Heart left ventricle (tissue), 16 donors: Measurements from ENCODE around the gene FNDC7. TPM values are rescaled to one million over a fixed set of nuclear protein-coding genes. Genes with fewer than 3 reads are reported as not detected.

Experiments used
- ATAC-seq, 4 donors: fragments of 200-7000 bp; cut with Tn5 transposase; one replicate each; pipeline ENCODE4 v1.9.1; 2020 to 2022; ENCODE audit warnings: moderate library complexity in 4 of 4, mild to moderate bottlenecking in 3 of 4, moderate number of reproducible peaks in 1 of 4
- DNase-seq, 5 donors: peaks; one replicate each; pipeline ENCODE4 v3.0.0-alpha.2; 2020
- H3K27ac ChIP-seq, 12 donors: fragments of 200-600 bp; sonication (generic) in 4 of 12; one replicate each; pipeline versions ENCODE4 v1.5.0 to v1.8.0; 2016 to 2022; ENCODE audit warnings: mild to moderate bottlenecking in 2 of 12
- H3K27me3 ChIP-seq, 9 donors: fragments of 200-600 bp; sonication (generic) in 2 of 9; one replicate each; pipeline versions ENCODE4 v1.5.1 to v1.8.0; 2016 to 2022; ENCODE audit warnings: mild to moderate bottlenecking in 3 of 9
- H3K36me3 ChIP-seq, 9 donors: fragments of 200-600 bp; sonication (generic) in 2 of 9; one replicate each; pipeline versions ENCODE4 v1.5.0 to v1.8.0; 2018 to 2022; ENCODE audit warnings: mild to moderate bottlenecking in 2 of 9
- H3K4me1 ChIP-seq, 12 donors: fragments of 200-600 bp; sonication (generic) in 4 of 12; one replicate each; pipeline versions ENCODE4 v1.5.0 to v1.8.0; 2016 to 2022; ENCODE audit warnings: mild to moderate bottlenecking in 3 of 12
- H3K4me3 ChIP-seq, 12 donors: fragments of 200-600 bp; sonication (generic) in 4 of 12; one replicate each; pipeline versions ENCODE4 v1.5.0 to v1.8.0; 2017 to 2022; ENCODE audit warnings: mild to moderate bottlenecking in 9 of 12, moderate library complexity in 4 of 12
- H3K9me3 ChIP-seq, 12 donors: fragments of 200-600 bp; sonication (generic) in 4 of 12; one replicate each; pipeline versions ENCODE4 v1.5.0 to v1.8.0; 2016 to 2022; ENCODE audit warnings: mild to moderate bottlenecking in 1 of 12
- POLR2A ChIP-seq, 2 donors: fragments of 450-650 bp; IDR thresholded peaks; one replicate each; pipeline ENCODE4 v1.6.1; 2017; ENCODE audit warnings: antibody characterized with exemption in 2 of 2, mild to moderate bottlenecking in 2 of 2, moderate library complexity in 2 of 2
- WGBS, 4 donors: extraction: QIAGEN DNeasy Blood & Tissue Kit in 2 of 4; methylation state at CpG; one replicate each; pipeline versions ENCODE4 v1.1.5 to v1.1.7; 2013 to 2018; 5-methylcytosine and 5-hydroxymethylcytosine counted together
- intact Hi-C, 10 donors: fragments of 100-400 bp; cut with DNase I; formaldehyde crosslinking; loops; one replicate each; pipeline versions ENCODE4 v1.11.1 to v1.14.2; 2022
- polyA plus RNA-seq, 2 donors: library from polyadenylated mRNA; stranded (reverse); fragments of 200-250 nt; gene quantifications; one replicate each; pipeline ENCODE4 v1.2.3, GENCODE V29; 2013
- total RNA-seq, 9 donors: library from RNA; depleted of rRNA in 2 of 9; stranded (reverse); fragments of >200 nt in 2 of 9; fragmentation: NEBNext Ultra II Directional in 3 of 9; extraction: Animal tissue kit (Norgen Biotek cat#: 25700) in 3 of 9; gene quantifications; one replicate each; pipeline versions ENCODE4 v1.1.0 to v1.2.4, GENCODE V29; 2016 to 2023
- TF ChIP-seq, protein P1 (sequence below), 12 donors: fragments of 200-600 bp; sonication (generic) in 4 of 12; IDR thresholded peaks; one replicate each; pipeline versions ENCODE4 v1.5.0 to v1.8.0; 2018 to 2022; ENCODE audit warnings: antibody characterized with exemption in 12 of 12, mild to moderate bottlenecking in 5 of 12
- donor health status: ischemic (EF 13 %, LVEDD 7.1; RV severe dilation, severe dysfunction).
- donor health status: healthy with polysubstance abuse.
- donor health status: DM: no; HTN: yes; CAD: no.
- donor health status: DM: no; HTN: no; CAD: no.
- donor health status: ischemic (EF 25% LVEDD 6.9; RV normal size, moderate dysfunction).
- donor health status: ischemic (EF 25% LVEDD 5.7; RV mildly dilated, moderate dysfunction).
- donor health status: healthy.
- donor health status: DM: yes; HTN: yes; CAD: no.
- donor health status: ischemic (EF 35%, LVEDD 5.7; RV mildly dilated, moderate dysfunction).
- donor health status: nonischemic (EF 11% LVEDD 7.7; RV severe dilation, severe dysfunction).
- donor health status: DM: yes; HTN: yes; CAD: no.
- donor health status: PGD.
- donor health status: ischemic (EF 29% LVEDD 5.4; RV normal size, mild dysfunction).
- donor health status: nonischemic (EF 23%, LVEDD 6.1; RV moderate dilation, normal function).

FNDC7 gene
- total and polyA plus RNA-seq, 11 donors, result 0.08 TPM; not detected in 10

DNA sequence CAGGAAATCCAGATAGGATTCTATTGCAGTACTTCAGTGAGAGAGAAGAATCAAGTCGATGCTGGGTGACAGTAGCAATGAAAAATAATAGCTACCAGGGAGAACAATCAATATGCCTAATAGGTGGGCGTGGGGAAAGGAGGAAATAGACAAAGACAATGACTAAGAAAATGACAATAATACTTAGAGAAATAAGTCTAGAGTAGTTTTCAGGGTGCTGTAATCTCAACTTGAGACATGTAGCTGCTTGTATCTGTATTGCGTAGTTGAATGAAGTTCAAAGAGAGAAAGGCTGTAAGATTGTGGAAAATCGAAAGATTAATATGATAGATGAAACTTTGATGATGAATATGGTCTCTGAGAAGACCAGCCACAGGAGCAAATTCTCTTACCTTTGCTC is 36.4 kb downstream of the FNDC7 start:
- H3K9me3 ChIP-seq, result no peaks in the 10 kb centered on the region
- H3K27ac ChIP-seq, result no peak overlapping the region
- peaks cover 0 to 27% (median 13%) of the 10 kb centered on the region in 12 donors for H3K4me1 ChIP-seq
- ATAC-seq (no peak), DNase-seq (no peak)
- H3K4me3 ChIP-seq, result no peak overlapping the region
- H3K36me3 ChIP-seq, result peaks cover 0 to 30% (median 20%) of the 10 kb centered on the region in 9 donors
- WGBS, 4 donors, result 88 to 93% (median 92%) methylated on average over 4 of the region's 4 CpGs
- no peaks in the 10 kb centered on the region for H3K27me3 ChIP-seq
- intact Hi-C loops, result loop anchor here in 2 of 10 donors (5.0 to 10.0 kb wide), 2 partner anchors 54 to 128 kb away; partner anchors contain the start of genes GPSM2 (in 1 of the 2) and PRPF38B (in 1 of the 2)
- TF ChIP-seq POLR2A (IDR thresholded peaks at IDR 0.05), result no peak
- TF ChIP-seq, protein P1, sequence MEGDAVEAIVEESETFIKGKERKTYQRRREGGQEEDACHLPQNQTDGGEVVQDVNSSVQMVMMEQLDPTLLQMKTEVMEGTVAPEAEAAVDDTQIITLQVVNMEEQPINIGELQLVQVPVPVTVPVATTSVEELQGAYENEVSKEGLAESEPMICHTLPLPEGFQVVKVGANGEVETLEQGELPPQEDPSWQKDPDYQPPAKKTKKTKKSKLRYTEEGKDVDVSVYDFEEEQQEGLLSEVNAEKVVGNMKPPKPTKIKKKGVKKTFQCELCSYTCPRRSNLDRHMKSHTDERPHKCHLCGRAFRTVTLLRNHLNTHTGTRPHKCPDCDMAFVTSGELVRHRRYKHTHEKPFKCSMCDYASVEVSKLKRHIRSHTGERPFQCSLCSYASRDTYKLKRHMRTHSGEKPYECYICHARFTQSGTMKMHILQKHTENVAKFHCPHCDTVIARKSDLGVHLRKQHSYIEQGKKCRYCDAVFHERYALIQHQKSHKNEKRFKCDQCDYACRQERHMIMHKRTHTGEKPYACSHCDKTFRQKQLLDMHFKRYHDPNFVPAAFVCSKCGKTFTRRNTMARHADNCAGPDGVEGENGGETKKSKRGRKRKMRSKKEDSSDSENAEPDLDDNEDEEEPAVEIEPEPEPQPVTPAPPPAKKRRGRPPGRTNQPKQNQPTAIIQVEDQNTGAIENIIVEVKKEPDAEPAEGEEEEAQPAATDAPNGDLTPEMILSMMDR (IDR thresholded peaks at IDR 0.05), result no peak

DNA sequence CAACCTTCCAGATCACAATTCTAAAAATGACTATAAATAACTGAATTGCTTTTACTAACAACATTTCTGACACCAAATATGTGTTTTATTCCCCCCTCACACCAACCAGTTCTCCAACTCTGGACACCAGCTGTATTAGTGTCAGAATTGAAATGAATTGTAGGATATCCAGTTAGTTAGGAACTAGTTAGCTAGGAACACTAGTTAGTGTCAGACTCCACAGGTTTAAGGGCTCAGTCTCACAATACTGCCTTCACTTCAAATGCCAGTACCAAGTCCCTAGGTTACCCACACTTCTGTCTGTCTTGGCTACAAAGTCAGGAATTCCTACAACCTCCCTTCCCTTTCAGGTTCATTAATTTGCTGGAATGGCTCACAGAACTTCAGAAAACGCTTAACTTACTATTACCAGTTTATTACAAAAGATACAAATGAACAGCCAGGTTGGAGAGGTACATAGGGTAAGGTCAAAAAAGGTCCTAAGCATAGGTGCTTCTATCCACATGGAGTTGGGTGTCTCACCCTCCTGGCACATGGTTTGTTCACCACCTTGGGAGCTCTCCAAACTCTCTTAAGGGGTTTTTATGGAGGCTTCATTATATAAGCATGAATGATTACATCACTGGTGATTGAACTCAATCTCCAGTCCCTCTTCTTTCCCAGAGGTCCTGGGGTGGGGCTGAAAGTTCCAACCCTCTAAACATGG is 37.9 kb downstream of the FNDC7 start:
- intact Hi-C loops, result loop anchor here in 2 of 10 donors (10.0 kb wide), 2 partner anchors 54 to 144 kb away; no protein-coding TSS in a partner anchor
- no peak for TF ChIP-seq POLR2A (IDR thresholded peaks at IDR 0.05)
- TF ChIP-seq, protein P1 (IDR thresholded peaks at IDR 0.05), result no peak
- H3K27me3 ChIP-seq, result no peaks in the 10 kb centered on the region
- H3K4me3 ChIP-seq, result no peak overlapping the region
- no peak overlapping the region for H3K27ac ChIP-seq
- H3K4me1 ChIP-seq, result peaks cover 0 to 27% (median 13%) of the 10 kb centered on the region in 12 donors
- 87 to 95% (median 92%) methylated on average over 1 of the region's 1 CpG for WGBS, 4 donors
- no peaks in the 10 kb centered on the region for H3K9me3 ChIP-seq
- DNase-seq, result no peak
- peaks cover 0 to 45% (median 36%) of the 10 kb centered on the region in 9 donors for H3K36me3 ChIP-seq
- ATAC-seq, result no peak

DNA sequence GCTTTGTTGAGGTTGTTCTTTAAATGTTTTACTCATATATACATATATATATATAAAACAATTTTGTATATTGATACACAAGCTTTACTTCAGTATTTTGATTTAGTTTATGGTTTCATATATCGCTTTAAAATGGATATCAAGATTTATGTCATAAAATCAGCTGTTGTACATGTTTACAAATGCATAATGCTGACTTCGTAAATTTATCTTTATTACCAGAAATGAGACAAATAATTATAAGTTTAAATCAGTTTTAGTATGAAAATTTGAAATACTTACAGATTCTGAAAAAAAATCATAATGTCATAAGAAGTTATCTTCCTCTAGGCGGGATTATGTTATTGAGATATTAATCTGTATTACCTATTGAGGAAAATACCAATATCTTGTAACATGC is 40.7 kb downstream of the FNDC7 start:
- intact Hi-C loops, result loop anchor here in 2 of 10 donors (10.0 kb wide), 2 partner anchors 51 to 141 kb away; no protein-coding TSS in a partner anchor
- peaks cover 0 to 72% (median 61%) of the 10 kb centered on the region in 9 donors for H3K36me3 ChIP-seq
- no peaks in the 10 kb centered on the region for H3K27me3 ChIP-seq
- WGBS, 4 donors, result 78 to 82% (median 80%) methylated on average over 3 of the region's 3 CpGs
- H3K4me1 ChIP-seq, result peaks cover 0 to 17% (median 3%) of the 10 kb centered on the region in 12 donors
- no peak overlapping the region for H3K4me3 ChIP-seq
- no peak overlapping the region for H3K27ac ChIP-seq
- TF ChIP-seq, protein P1 (IDR thresholded peaks at IDR 0.05), result no peak
- no peak for TF ChIP-seq POLR2A (IDR thresholded peaks at IDR 0.05)
- DNase-seq (no peak), ATAC-seq (no peak)
- no peaks in the 10 kb centered on the region for H3K9me3 ChIP-seq

DNA sequence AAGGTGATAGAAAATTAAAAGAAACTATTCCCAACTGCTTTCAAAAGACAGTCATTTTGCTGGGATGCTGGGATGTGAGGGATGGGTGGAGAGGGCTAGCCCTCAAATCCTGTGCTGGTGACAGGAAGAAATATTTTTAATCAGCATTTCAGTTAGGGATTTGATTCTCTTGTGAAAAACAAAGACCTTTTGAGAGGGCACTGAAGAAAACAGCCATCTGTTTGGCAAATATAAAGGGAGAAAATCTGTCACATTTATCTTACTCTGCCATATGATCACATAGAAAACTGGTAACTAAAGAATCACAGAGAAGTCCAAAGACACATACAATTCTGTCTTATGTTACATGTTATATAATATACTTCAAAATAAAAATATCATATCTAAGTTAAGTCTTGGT is 46.1 kb downstream of the FNDC7 start:
- no peaks in the 10 kb centered on the region for H3K27me3 ChIP-seq
- no peak for ATAC-seq
- intact Hi-C loops, result loop anchor here in 2 of 10 donors (10.0 kb wide), 2 partner anchors 46 to 136 kb away; no protein-coding TSS in a partner anchor
- no peak for DNase-seq
- no peak for TF ChIP-seq POLR2A (IDR thresholded peaks at IDR 0.05)
- TF ChIP-seq, protein P1 (IDR thresholded peaks at IDR 0.05), result no peak
- H3K27ac ChIP-seq, result no peak overlapping the region
- H3K9me3 ChIP-seq, result no peaks in the 10 kb centered on the region
- peaks cover 0 to 100% (median 96%) of the 10 kb centered on the region in 9 donors for H3K36me3 ChIP-seq
- H3K4me1 ChIP-seq, result no peaks in the 10 kb centered on the region
- no peak overlapping the region for H3K4me3 ChIP-seq
